Adipose tissue (tissue), 3 donors: ENCODE results near the gene NUTM2F. TPM values are rescaled to one million over a fixed set of nuclear protein-coding genes. Genes with fewer than 3 reads are reported as not detected.
"Not testable (repeated sequence)": the region's sequence is repeated elsewhere in the genome, so short reads cannot be mapped to it uniquely, and the experiment has no call there.

Source experiments
- H3K27ac ChIP-seq: one replicate; pipeline ENCODE4 v1.5.1; 2013; ENCODE audit warnings: low read depth, low read length
- WGBS, 3 donors: extraction: QIAGEN DNeasy Blood & Tissue Kit; methylation state at CpG; one replicate each; pipeline ENCODE4 v1.1.7; 2013; 5-methylcytosine and 5-hydroxymethylcytosine counted together
- polyA plus RNA-seq, 3 donors: library from polyadenylated mRNA; stranded (reverse); fragments of 200-250 nt; gene quantifications; one replicate each; pipeline ENCODE4 v1.2.3, GENCODE V29; 2013
- donor health status: healthy with polysubstance abuse.
- donor health status: Bipolar disorder and iron deficiency.
- donor health status: healthy.

The NUTM2F gene, protein sequence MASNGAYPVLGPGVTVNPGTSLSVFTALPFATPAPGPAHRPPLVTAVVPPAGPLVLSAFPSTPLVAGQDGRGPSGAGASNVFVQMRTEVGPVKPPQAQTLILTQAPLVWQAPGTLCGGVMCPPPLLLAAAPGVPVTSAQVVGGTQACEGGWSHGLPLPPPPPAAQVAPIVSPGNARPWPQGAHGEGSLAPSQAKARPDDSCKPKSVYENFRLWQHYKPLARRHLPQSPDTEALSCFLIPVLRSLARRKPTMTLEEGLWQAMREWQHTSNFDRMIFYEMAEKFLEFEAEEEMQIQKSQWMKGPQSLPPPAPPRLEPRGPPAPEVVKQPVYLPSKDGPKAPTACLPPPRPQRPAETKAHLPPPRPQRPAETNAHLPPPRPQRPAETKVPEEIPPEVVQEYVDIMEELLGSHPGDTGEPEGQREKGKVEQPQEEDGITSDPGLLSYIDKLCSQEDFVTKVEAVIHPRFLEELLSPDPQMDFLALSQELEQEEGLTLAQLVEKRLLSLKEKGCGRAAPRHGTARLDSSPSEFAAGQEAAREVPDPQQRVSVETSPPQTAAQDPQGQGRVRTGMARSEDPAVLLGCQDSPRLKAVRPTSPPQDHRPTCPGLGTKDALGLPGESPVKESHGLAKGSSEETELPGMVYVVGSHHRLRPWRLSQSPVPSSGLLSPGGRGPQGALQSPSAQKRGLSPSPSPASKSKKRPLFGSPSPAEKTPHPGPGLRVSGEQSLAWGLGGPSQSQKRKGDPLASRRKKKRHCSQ
- not detected for polyA plus RNA-seq

DNA sequence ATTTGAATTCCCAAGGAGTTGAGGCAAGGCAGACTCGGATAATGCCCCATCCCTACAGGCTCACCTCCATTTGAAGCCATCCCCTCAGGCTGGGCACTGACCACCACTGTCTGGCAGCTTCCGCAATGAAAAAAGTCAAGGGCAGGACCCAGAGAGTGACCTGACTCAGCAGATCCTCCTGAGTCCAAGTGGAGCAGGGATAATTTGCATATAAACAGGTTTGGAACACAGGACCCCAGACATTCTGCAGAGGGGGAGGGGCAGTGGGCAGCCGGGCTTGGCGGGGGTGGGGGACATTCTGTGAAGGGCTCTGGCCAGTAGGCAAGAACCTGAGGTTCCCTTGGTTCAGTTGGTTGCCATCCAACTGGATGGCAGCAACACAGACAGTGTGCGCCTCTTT is at the start of gene NUTM2F:
TSS of gene NUTM2F (minus strand) at position 101 of the 400 bp plus-strand sequence. CDS start at position 80, 21 bp downstream.
- not testable (repeated sequence) for H3K27ac ChIP-seq
- 82 to 92% (median 88%) methylated on average over 1 to 2 of the region's 5 CpGs for WGBS, 3 donors

DNA sequence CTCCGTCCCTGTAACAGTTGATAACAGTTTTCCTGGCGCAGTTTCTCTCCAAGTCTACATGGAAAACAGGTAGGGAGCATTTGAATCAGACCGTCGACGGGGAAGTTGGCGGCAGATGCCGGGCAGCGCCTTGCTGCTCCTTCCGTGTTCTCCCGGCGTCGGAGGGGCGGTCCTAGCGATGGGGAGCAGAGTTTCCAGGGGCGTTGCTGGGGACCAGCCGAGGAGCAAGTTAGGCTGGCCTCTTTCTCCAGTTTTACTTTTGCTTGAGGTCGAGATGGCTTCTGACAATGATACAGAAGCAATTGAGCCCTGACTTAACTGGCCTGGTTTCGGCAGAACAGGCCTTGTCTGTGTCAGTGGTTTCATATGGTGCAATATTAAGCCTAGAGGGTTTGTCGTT is 46.8 kb upstream of the NUTM2F start:
- WGBS, 3 donors: 0% methylated on average over 12 to 16 of the region's 19 CpGs
- H3K27ac ChIP-seq: not testable (repeated sequence)

DNA sequence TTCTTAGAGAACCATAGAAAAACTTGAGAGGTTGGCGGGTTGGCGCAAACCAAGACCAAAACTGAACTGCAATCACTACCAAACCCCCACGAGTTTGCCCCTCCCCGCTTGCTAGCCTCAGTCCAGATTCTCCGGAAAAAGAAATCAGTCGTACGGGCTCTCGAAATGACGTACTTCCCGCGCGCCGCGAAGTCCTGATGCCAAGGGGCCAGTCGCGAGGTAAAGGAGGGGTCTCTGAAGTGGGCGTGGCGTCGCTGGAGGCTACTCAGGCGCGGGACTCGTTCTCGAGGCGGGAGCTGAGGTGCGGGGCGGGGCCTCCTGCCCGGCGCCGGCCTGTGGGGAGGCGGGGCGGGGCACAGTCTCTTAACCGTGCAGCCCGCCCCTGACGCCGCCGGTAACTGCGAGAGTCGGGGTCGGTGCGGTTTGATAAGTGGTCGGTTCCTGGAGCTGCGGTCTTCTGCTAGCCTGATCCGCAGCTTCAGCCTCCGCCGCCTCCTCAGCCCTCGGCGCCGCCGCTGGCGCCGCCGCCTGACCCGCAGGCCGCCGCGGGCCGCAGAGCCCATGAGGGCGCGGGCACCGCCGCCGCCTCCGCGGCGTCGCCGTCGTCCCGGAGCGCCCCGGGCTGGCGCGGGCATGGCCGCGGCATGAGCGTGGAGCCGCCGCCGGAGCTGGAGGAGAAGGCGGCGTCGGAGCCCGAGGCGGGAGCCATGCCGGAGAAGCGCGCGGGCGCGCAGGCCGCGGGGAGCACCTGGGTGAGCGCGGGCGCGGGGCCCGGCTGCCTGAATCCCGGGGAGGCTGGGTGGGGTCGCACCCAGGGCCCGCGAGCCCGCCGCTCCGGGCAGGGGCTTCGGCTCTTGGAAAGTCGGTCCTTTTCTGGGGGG is 46.0 kb upstream of the NUTM2F start:
- not testable (repeated sequence) for H3K27ac ChIP-seq
- WGBS, 3 donors: 0 to 1% (median 0%) methylated on average over 65 to 104 of the region's 106 CpGs

DNA sequence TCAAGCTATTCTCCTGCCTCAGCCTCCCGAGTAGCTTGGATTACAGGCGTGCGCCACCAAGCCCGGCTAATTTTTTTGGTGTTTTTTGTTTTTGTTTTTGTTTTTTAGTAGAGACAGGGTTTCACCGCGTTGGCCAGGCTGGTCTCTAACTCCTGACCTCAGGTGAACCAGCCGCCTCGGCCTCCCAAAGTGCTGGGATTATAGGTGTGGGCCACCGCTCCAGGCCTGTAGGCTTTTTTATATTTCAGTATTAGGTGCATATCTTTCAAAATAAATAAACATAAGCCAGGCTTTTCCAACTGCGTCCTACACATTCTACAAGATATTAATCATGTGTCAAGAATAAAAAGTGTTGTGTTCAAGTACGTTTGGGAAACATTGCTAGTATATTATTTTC is 45.3 kb upstream of the NUTM2F start:
- H3K27ac ChIP-seq: not testable (repeated sequence)
- 28 to 50% (median 42%) methylated on average over 7 of the region's 11 CpGs for WGBS, 3 donors

DNA sequence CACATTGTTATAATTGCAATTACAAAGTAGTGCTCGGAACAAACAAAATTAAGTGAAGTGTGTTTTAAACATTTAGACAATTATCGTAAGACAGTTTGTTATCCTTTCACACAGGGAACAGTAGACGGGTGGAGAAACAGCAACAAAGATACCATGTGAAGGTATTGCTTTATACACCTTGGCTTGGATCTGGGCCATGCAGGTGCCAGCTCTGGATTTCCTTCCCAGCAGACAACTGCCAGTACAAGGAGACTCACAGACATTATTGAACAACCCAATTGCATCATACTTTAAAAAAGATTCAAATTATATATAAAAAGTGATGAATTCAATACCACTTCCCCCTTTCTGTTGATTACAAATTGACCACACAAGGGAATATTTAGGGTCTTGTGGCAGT is 41.8 kb upstream of the NUTM2F start:
- H3K27ac ChIP-seq: not testable (repeated sequence)
- WGBS, 3 donors: 60 to 83% (median 81%) methylated on average over 3 of the region's 3 CpGs

DNA sequence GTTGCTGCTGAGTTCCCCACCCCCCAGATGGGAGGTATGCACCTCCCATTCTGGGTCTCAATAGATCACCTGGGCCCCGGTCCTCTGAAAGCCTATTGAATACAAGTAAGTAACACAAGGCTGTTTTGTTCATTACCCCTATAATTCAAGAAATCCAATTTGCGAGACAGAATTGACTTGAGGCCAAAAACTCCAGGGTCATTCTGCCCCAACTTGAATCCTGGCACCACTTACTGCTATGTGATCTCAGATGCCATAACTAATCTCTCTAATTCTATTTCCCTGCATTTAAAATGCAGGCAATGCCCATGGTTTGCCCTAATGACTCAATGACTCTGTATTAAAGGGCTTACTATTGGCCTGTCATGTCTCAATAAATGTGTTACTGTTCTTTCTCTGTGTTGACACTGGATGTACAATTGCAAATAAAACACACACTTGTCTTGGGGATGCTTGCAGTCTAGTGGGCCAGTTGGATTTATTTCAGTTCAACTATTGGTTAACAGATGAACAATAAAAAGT is 35.7 kb upstream of the NUTM2F start:
- 70 to 94% (median 79%) methylated on average over 1 to 2 of the region's 2 CpGs for WGBS, 3 donors
- not testable (repeated sequence) for H3K27ac ChIP-seq

DNA sequence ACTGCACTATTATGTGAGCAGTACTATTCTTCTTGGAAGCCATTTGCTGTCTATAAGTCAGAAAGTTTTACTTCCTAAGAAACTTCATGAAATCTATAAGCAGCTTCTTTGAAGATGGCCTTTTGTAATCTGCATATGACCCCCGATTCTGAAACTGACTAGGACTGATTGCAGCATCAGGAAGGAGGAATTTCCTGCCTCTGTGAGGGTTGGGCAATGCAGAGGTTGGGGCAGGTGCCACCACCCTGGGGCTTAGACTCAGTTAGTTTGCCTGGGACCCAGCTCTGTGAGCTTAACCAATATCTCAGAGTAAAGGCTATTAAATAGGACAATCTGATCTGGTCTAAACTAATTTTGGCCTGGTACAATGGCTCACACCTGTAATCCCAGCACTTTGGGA is 28.7 kb upstream of the NUTM2F start:
- WGBS, 3 donors: no CpG with 5 or more reads among the region's 1 CpG
- H3K27ac ChIP-seq: not testable (repeated sequence)

DNA sequence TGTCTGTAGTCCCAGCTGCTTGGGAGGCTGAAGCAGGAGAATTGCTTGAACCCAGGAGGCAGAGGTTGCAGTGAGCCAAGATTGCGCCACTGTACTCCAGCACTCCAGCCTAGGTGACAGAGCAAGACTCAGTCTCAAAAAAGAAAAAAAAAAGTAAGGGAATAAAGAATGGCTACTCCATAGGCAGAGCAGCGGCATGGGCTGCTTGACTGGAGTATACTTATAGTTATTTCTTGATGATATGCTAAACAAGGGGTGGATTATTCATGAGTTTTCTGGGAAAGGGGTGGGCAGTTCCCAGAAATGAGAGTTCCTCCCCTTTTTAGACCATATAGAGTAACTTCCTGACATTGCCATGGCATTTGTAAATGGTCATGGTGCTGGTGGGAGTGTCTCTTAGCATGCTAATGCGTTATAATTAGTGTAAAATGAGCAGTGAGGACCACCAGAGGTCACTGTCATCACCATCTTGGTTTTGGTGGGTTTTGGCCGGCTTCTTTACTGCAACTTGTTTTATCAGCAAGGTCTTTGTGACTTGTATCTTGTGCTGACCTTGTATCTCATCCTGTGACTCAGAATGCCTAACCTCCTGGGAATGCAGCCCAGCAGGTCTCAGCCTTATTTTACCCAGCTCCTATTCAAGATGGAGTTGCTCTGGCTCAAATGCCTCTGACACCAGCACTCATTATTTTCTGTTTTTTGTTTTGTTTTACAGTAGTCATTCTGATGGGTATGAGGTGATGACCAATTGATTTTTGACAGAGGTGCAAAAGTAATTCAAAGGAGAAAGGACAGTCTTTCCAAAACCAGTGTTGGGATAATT is 23.7 kb upstream of the NUTM2F start:
- WGBS, 3 donors: 80 to 100% methylated on average over 1 of the region's 4 CpGs; no CpG with 5 or more reads in 1 of the 3 donors
- H3K27ac ChIP-seq: not testable (repeated sequence)

DNA sequence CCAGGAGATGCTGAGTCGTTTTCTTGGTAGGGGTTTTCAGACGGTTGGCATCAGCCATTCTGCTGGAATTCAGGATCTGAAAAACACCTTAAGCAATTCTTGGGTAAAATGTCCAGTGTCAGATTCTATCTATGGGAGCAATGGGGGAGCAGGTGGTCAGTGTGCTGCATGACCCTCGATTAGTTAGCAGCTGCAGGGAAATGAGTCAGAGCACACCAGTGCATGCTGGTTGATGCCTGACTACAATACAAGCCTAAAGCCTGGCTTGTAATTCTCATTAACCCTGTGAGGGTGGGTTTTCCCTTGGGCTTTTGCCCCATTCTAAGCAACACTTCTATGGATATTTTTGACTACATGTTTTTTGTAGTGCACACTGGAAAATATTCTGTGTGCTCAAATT is 20.3 kb upstream of the NUTM2F start:
- WGBS, 3 donors: no CpG with 5 or more reads among the region's 3 CpGs
- H3K27ac ChIP-seq: not testable (repeated sequence)

DNA sequence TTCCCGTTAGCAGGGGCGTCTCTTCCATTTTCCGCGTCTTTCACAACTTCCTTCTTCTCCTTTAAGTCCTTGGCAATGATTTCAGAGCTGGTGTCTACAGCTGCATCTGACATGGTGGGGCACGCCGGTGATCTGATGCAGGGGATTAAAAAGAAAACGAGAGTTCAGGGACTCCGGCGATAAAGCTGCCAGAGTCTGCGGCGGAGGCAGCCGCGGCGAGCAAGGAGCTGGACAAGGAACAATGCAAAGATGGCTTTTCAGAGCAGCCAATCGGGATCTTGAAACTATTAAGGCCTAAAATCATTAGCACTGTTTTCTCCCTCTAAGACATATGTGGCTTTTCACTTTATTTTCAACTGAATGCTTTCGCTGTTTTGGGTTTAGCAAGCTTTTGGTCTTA is 19.0 kb upstream of the NUTM2F start:
- not testable (repeated sequence) for H3K27ac ChIP-seq
- WGBS, 3 donors: 83 to 89% (median 89%) methylated on average over 16 of the region's 16 CpGs

DNA sequence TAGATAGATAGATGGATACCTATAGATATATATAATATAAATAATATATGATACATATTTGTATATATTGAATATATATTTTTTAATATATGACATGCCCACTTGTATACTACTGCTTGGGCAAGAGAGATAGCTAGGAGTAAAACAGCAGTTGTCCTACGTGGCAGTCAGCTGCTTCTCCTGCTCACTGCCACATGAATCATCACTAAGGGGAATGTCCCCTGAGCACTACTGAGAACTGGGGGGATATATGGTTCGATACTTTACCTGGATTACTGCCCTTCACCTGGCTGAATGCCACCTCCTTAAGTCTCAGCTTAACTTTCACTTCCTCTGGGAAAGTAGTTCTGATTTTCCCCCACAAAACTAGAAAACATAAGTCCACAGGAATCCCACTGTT is 13.3 kb upstream of the NUTM2F start:
- H3K27ac ChIP-seq: not testable (repeated sequence)
- 77 to 85% (median 83%) methylated on average over 2 of the region's 2 CpGs for WGBS, 3 donors

DNA sequence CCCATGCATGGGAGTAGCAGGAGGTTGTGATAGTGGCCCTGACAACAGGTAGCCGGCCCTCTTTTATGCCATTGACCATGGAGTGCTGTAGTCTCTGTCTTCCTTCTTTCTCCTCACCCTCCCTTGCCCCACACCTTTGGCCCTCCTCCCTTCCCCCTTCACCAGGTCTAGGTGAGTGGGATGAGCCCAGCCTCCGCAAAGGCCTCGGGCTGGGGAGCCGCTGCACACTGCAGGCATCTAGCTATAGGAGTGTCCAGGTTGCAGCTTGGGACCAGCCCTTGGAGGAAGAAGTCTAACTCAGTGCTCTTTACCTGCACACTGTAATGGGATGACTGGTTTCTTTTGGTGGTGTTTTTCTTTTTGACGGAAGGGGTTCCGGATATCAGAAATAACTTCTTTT is 12.3 kb upstream of the NUTM2F start:
- WGBS, 3 donors: 50 to 95% (median 95%) methylated on average over 2 to 5 of the region's 6 CpGs
- H3K27ac ChIP-seq: not testable (repeated sequence)

DNA sequence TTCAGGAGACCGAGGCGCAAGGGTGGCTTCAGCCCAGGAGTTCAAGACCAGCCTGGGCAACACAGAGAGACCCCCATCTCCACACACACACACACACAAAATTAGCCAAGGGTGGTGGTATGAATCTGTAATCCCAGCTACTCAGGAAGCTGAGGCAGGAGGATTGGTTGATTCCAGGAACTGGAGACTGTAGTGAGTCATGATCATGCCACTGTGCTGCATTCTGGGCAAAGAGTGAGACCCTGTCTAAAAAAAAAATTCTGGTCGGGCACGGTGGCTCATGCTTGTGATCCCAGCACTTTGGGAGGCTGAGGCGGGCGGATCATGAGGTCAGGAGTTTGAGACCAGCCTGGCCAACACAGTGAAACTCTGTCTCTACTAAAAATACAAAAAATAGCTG is 11.2 kb upstream of the NUTM2F start:
- 91 to 94% (median 93%) methylated on average over 6 of the region's 6 CpGs for WGBS, 3 donors
- not testable (repeated sequence) for H3K27ac ChIP-seq

DNA sequence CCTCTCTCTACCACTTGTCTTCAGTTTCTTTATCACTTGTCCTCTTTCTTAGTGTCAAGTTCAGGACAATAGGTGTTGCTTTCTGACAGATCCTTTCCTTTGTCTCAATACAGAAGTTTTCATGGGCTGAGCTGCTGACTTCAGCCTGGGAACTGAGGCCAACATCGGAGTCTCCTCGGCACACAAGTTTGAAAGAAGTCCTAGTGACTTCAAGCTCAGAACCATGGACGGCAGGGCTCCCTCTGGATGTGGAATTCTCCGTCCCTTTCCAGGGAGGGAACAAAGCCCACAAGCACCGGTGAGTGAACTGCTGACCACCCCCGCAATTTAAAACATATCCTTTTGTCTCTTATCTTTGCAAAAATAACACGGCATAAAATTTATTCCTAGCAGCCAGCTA is 10.3 kb upstream of the NUTM2F start:
- 64 to 81% (median 79%) methylated on average over 6 to 7 of the region's 7 CpGs for WGBS, 3 donors
- not testable (repeated sequence) for H3K27ac ChIP-seq

DNA sequence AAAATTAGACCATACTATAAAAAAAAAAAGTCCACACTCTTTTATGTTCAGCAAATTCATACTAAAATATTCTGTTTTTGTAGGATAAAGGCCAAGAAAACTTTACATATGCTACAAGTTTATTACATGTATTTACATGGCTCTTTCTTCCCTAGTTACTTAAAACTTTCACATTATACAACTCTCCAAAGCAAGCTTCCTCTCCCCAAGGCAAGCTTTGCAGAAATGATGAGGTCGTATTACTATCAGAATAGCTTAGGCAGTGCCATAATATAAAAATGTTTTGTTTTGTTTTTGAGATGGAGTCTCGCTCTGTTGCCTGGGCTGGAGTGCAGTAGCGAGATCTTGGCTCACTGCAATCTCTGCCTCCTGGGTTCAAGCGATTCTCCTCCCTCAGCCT is 8.0 kb upstream of the NUTM2F start:
- H3K27ac ChIP-seq: not testable (repeated sequence)
- WGBS, 3 donors: 83 to 94% (median 87%) methylated on average over 4 of the region's 4 CpGs

DNA sequence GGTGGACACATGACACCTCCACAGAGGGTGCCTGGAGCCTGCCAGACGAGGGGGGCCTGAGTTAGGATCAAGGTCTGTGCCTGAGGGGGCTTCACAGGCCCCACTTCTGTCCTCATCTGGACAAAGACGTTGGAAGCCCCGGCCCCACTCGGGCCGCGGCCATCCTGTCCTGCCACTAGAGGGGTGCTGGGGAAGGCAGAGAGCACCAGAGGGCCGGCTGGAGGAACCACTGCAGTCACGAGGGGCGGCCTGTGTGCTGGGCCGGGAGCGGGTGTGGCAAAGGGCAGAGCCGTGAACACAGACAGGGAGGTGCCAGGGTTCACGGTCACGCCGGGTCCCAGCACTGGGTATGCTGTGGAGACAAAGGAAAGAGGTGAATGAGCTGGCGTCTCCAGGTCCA is 2.9 kb downstream of the NUTM2F start:
- not testable (repeated sequence) for H3K27ac ChIP-seq
- WGBS, 3 donors: 65 to 84% (median 76%) methylated on average over 15 of the region's 16 CpGs

DNA sequence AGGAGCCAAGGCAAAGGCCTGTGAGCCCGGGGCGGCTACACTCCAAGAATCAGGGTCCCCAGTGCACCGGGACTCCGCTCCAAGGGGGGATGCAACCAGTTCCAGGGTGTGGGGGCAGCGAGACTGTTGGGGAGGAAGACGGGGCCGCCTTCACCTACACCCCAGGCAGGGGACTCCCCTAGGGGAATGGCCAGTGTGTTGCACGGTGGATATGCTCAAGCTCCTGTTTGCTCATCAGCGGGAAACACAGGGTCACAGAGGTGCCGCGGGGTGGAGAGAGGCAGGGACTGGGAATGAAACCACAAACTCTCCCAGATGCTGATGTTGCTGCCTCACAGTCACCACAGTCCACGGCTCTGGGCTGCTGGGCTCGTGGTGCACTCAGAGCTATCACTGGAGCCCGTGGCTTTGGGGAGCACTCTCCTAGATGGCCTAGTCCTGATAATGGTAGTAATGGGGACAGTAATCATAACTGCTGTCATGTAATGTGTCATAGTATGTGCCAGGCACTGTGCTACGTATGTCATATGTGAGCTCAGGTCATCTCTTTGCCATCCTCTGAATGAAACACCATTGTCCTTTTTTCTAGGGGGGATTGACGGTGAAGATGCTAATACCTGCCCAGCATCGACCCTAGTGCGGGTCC is 5.2 kb downstream of the NUTM2F start:
- not testable (repeated sequence) for H3K27ac ChIP-seq
- 73 to 88% (median 76%) methylated on average over 9 to 14 of the region's 18 CpGs for WGBS, 3 donors
